Skeletal muscle satellite cell (primary cell): ENCODE data around the gene MCTP2.

Experiments used
- H3K27me3 ChIP-seq: 2 replicates; pipeline ENCODE4 v1.7.0; 2013; ENCODE audit warnings: low read length; ENCODE audit not compliant: control insufficient read depth, insufficient read depth
- H3K36me3 ChIP-seq: 2 replicates; pipeline ENCODE4 v1.7.0; 2013; ENCODE audit warnings: mild to moderate bottlenecking, control low read depth, low read length; ENCODE audit not compliant: insufficient read depth
- H3K4me1 ChIP-seq: 2 replicates; pipeline ENCODE4 v1.7.0; 2013; ENCODE audit warnings: low read length; ENCODE audit not compliant: control insufficient read depth, insufficient read depth
- H3K4me2 ChIP-seq: 2 replicates; pipeline ENCODE4 v1.7.0; 2013; ENCODE audit warnings: mild to moderate bottlenecking, low read length
- H3K4me3 ChIP-seq: 2 replicates; pipeline ENCODE4 v1.7.0; 2013; ENCODE audit warnings: low read length
- H3K9ac ChIP-seq: 2 replicates; pipeline ENCODE4 v1.7.0; 2013; ENCODE audit warnings: mild to moderate bottlenecking, low read depth, low read length, moderate library complexity
- H3K9me3 ChIP-seq: replicated peaks from 2 replicates; pipeline ENCODE4 v1.7.0; 2013; ENCODE audit warnings: mild to moderate bottlenecking, control low read depth, low read length

Gene MCTP2

DNA sequence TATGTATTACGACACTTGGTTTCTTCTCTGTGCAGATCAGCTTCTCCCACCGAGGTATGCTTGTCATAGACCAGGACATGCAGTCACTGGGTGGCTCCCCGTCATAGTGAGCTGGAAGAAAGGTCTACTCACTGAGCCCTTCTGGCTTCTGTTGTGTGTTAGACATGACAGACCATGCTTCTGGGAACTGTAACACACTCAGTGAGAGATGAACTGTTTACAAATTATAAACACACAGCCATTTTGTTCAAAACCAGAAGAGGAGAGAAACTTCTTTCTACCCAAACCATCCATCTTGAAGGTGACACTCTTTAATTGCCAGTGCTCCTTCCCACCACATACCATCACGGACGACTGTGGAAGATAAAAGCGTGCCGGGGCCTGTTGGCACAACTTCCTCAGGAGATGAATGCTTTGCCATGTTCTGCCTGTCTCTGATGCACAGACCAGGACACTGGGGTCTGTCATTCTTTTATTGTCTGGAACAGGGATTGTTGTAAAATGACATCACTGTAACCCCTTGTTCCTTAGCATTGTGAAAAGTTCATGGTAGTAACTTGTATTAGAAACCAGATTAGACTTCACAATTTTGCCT lies 214.3 kb downstream of the MCTP2 start:
- no peak overlapping the region for H3K9ac ChIP-seq
- H3K9me3 ChIP-seq = no peaks in the 10 kb centered on the region
- no peaks in the 10 kb centered on the region for H3K4me1 ChIP-seq
- H3K4me2 ChIP-seq = no peak overlapping the region
- no peak overlapping the region for H3K4me3 ChIP-seq
- H3K27me3 ChIP-seq = no peaks in the 10 kb centered on the region
- H3K36me3 ChIP-seq = no peaks in the 10 kb centered on the region

DNA sequence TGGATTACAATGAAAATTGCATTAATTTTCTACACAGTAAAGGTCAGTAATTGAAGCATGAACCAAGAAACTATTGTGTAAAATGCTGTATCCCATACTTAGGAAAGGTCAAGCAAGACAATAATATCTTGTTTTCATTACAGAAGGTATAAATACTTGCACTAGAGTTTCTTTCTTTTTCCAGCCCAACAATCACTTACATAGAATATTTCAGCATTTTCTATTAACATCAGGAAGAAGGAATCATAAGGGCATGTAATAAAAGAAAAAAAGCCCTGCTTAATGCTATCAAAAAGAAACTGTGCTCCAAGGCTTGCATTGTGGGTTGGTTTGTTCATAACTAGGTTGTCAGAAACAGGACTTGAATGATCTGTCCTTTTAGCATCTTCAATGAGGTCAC lies 215.1 kb downstream of the MCTP2 start:
- H3K9ac ChIP-seq = no peak overlapping the region
- no peaks in the 10 kb centered on the region for H3K36me3 ChIP-seq
- no peak overlapping the region for H3K4me2 ChIP-seq
- H3K9me3 ChIP-seq = no peaks in the 10 kb centered on the region
- H3K4me3 ChIP-seq = no peak overlapping the region
- no peaks in the 10 kb centered on the region for H3K27me3 ChIP-seq
- H3K4me1 ChIP-seq = no peaks in the 10 kb centered on the region

GRCh38 chr15:94451466-94451865 lies 220.1 kb downstream of the MCTP2 start:
- Histone ChIP-seq H3K36me3 (no peaks in the 10 kb centered on the region), H3K4me1 (no peaks in the 10 kb centered on the region), H3K9ac (no peak overlapping the region), H3K4me3 (no peak overlapping the region), H3K4me2 (no peak overlapping the region), H3K9me3 (no peaks in the 10 kb centered on the region), H3K27me3 (no peaks in the 10 kb centered on the region)

GRCh38 chr15:94453227-94453988 lies 222.0 kb downstream of the MCTP2 start:
- H3K36me3 ChIP-seq = no peaks in the 10 kb centered on the region
- no peaks in the 10 kb centered on the region for H3K9me3 ChIP-seq
- no peak overlapping the region for H3K4me3 ChIP-seq
- H3K4me2 ChIP-seq = no peak overlapping the region
- H3K27me3 ChIP-seq = no peaks in the 10 kb centered on the region
- H3K9ac ChIP-seq = no peak overlapping the region
- H3K4me1 ChIP-seq = no peaks in the 10 kb centered on the region

- no peaks in the 10 kb centered on the region for H3K27me3 ChIP-seq
- no peak overlapping the region for H3K4me2 ChIP-seq
- no peak overlapping the region for H3K9ac ChIP-seq
- no peaks in the 10 kb centered on the region for H3K4me1 ChIP-seq
- no peaks in the 10 kb centered on the region for H3K9me3 ChIP-seq
- H3K4me3 ChIP-seq = no peak overlapping the region
- H3K36me3 ChIP-seq = no peaks in the 10 kb centered on the region
Measured at GRCh38 chr15:94455297-94455696, 223.9 kb downstream of the MCTP2 start.

GRCh38 chr15:94456226-94456625 lies 224.9 kb downstream of the MCTP2 start:
- Histone ChIP-seq H3K9me3 (no peaks in the 10 kb centered on the region), H3K4me2 (no peak overlapping the region), H3K9ac (no peak overlapping the region), H3K27me3 (no peaks in the 10 kb centered on the region), H3K36me3 (no peaks in the 10 kb centered on the region), H3K4me1 (no peaks in the 10 kb centered on the region), H3K4me3 (no peak overlapping the region)

DNA sequence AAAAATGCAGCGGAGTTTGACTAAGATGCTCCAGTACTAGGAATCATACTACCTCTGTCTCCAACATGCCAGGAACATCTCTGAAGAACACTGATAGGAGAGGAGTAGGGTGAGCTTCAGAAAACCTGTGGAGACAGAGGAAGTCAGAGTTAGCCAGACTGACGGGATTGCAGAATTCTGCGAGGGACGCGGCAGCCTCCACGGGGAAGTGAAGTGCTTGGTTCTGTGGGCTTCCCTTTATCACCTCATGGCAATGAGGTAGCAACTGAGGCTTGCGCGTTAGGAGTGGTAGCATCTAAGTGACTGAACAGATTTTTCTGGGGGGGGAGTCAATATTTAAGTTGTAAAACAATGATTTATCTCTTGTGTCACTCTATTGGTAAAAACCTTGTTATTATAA lies 226.3 kb downstream of the MCTP2 start:
- H3K4me2 ChIP-seq = no peak overlapping the region
- H3K27me3 ChIP-seq = no peaks in the 10 kb centered on the region
- no peaks in the 10 kb centered on the region for H3K9me3 ChIP-seq
- no peak overlapping the region for H3K4me3 ChIP-seq
- H3K9ac ChIP-seq = no peak overlapping the region
- no peaks in the 10 kb centered on the region for H3K4me1 ChIP-seq
- no peaks in the 10 kb centered on the region for H3K36me3 ChIP-seq

DNA sequence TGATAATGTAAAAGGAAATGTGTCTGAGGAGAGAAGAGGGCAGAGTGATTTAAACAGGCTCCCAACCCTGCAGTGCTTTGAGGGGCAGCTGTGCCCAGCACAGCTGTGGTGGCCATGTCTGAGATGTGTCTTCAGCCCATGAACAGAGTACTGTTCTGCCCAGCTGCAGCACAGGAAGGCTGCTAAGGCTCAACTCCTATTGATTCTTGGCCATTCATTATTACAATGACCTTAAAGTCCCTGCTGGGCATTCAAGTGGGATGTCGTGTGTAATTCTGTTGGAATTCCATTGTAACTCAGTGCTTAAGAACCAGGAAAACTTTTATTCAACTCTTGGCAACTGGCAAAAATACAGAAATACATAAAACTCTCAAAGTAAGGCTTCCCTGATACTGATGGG lies 229.3 kb downstream of the MCTP2 start:
- no peaks in the 10 kb centered on the region for H3K36me3 ChIP-seq

GRCh38 chr15:94467034-94467433 lies 235.7 kb downstream of the MCTP2 start:
- no peaks in the 10 kb centered on the region for H3K27me3 ChIP-seq
- H3K36me3 ChIP-seq = no peaks in the 10 kb centered on the region
- no peak overlapping the region for H3K4me3 ChIP-seq
- H3K9ac ChIP-seq = no peak overlapping the region
- H3K4me2 ChIP-seq = no peak overlapping the region
- H3K9me3 ChIP-seq = no peaks in the 10 kb centered on the region
- H3K4me1 ChIP-seq = no peaks in the 10 kb centered on the region

More for the DNA sequence above, 229.3 kb downstream of the MCTP2 start:
- Histone ChIP-seq H3K4me3 (no peak overlapping the region), H3K4me2 (no peak overlapping the region), H3K9ac (no peak overlapping the region), H3K4me1 (no peaks in the 10 kb centered on the region), H3K27me3 (no peaks in the 10 kb centered on the region), H3K9me3 (no peaks in the 10 kb centered on the region)

GRCh38 chr15:94470492-94470891 lies 239.1 kb downstream of the MCTP2 start:
- no peaks in the 10 kb centered on the region for H3K36me3 ChIP-seq
- no peak overlapping the region for H3K4me3 ChIP-seq
- no peak overlapping the region for H3K9ac ChIP-seq
- H3K4me2 ChIP-seq = no peak overlapping the region
- no peaks in the 10 kb centered on the region for H3K9me3 ChIP-seq
- no peaks in the 10 kb centered on the region for H3K4me1 ChIP-seq
- H3K27me3 ChIP-seq = no peaks in the 10 kb centered on the region

- Histone ChIP-seq H3K4me2 (no peak overlapping the region), H3K4me1 (no peaks in the 10 kb centered on the region), H3K9me3 (no peaks in the 10 kb centered on the region), H3K36me3 (no peaks in the 10 kb centered on the region), H3K27me3 (no peaks in the 10 kb centered on the region), H3K4me3 (no peak overlapping the region), H3K9ac (no peak overlapping the region)
Measured at GRCh38 chr15:94476686-94477085, 245.3 kb downstream of the MCTP2 start.
